ENCODE data around the gene SUGCT.

The SUGCT gene

GRCh38 chr7:40329601-40330153, 194.9 kb downstream of the SUGCT start:
- CTCF ChIA-PET: interaction anchor here (1.0 to 2.3 kb wide), 5 partner anchors 28 to 1386 kb away, joined by 3 to 6 read pairs (median 3); no protein-coding TSS in a partner anchor
- POLR2A ChIA-PET: no interaction called here
- peak; percentile 54 for DNase-seq (ENCODE audit: extremely low spot score)
- peak; percentile 52 for TF ChIP-seq CTCF (IDR thresholded peaks at IDR 0.05; ENCODE audit: control extremely low read depth, extremely low read depth, low read depth, missing control alignments)

DNA sequence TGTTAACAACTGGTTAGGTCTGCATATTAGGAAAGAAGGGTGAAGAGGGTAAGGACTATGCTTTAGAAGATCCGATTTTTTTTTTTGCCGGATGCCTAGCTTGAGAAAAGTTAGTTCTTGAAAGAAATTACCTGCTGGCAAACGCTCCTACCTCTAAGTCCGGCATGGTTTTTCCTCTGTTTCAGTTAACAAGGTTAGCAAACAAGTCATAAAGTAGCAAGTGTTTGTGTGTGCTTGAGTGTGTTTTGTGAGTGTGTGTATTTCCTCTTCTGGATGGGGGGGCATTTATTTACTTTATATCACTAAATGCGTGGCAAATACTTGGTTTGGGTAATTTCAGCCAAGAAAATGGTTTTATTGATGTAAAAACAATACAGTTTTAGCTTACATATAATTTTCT, 195.6 kb downstream of the SUGCT start:
- DNase-seq (ENCODE audit: extremely low spot score): no peak
- ChIA-PET CTCF (interaction anchor here (0.7 to 2.6 kb wide), 7 partner anchors 12 to 1375 kb away, joined by 3 to 12 read pairs (median 3); no protein-coding TSS in a partner anchor), POLR2A (no interaction called here)
- TF ChIP-seq CTCF (IDR thresholded peaks at IDR 0.05; ENCODE audit: control extremely low read depth, extremely low read depth, low read depth, missing control alignments): no peak

- no peak for TF ChIP-seq CTCF (IDR thresholded peaks at IDR 0.05; ENCODE audit: control extremely low read depth, extremely low read depth, low read depth, missing control alignments)
- ChIA-PET POLR2A (interaction anchor here (0.5 kb wide), 1 partner anchor 58 kb away, joined by 9 read pairs; no protein-coding TSS in a partner anchor), CTCF (interaction anchor here (1.3 to 2.6 kb wide), 5 partner anchors 10 to 1373 kb away, joined by 3 to 12 read pairs (median 4); no protein-coding TSS in a partner anchor)
- DNase-seq (ENCODE audit: extremely low spot score): no peak
Measured at GRCh38 chr7:40331915-40332314, 197.1 kb downstream of the SUGCT start.

- TF ChIP-seq CTCF (IDR thresholded peaks at IDR 0.05; ENCODE audit: control extremely low read depth, extremely low read depth, low read depth, missing control alignments): no peak
- ChIA-PET POLR2A (no interaction called here), CTCF (interaction anchor here (2.6 kb wide), 1 partner anchor 1373 kb away, joined by 12 read pairs; no protein-coding TSS in a partner anchor)
- DNase-seq (ENCODE audit: extremely low spot score): no peak
Measured at GRCh38 chr7:40332516-40332915, 197.7 kb downstream of the SUGCT start.

GRCh38 chr7:40341836-40342235, 207.0 kb downstream of the SUGCT start:
- CTCF ChIA-PET: interaction anchor here (1.0 kb wide), 1 partner anchor 11 kb away, joined by 4 read pairs; no protein-coding TSS in a partner anchor
- POLR2A ChIA-PET: no interaction called here
- no peak for TF ChIP-seq CTCF (IDR thresholded peaks at IDR 0.05; ENCODE audit: control extremely low read depth, extremely low read depth, low read depth, missing control alignments)
- DNase-seq (ENCODE audit: extremely low spot score): no peak

GRCh38 chr7:40346554-40346953, 211.7 kb downstream of the SUGCT start:
- CTCF ChIA-PET: no interaction called here
- POLR2A ChIA-PET: no interaction called here
- TF ChIP-seq CTCF (IDR thresholded peaks at IDR 0.05; ENCODE audit: control extremely low read depth, extremely low read depth, low read depth, missing control alignments): no peak
- DNase-seq (ENCODE audit: extremely low spot score): no peak
